HG03460 (cell line): Measurements from ENCODE around the gene NOCT.
"Not testable (repeated sequence)": the region's sequence is repeated elsewhere in the genome, so short reads cannot be mapped to it uniquely, and the experiment has no call there.

Experiments
- ATAC-seq: cut with Tn5 transposase; IDR thresholded peaks from one replicate; pipeline ENCODE4 v1.9.1; 2021; ENCODE audit not compliant: unreplicated experiment

Gene NOCT

DNA sequence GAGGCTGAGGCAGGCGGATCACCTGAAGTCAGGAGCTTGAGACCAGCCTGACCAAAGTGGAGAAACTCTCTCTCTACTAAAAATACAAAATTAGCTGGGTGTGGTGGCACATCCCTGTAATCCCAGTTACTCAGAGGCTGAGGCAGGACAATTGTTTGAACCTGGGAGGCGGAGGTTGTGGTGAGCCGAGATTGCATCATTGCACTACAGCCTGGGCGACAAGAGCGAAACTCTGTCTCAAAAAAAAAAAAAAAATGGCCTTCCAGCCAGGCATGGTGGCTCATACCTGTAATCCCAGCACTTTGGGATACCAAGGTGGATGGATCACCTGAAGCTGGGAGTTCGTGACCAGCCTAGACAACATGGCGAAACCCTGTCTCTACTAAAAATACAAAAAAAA, 7.3 kb upstream of the NOCT start:
- ATAC-seq = not testable (repeated sequence)

DNA sequence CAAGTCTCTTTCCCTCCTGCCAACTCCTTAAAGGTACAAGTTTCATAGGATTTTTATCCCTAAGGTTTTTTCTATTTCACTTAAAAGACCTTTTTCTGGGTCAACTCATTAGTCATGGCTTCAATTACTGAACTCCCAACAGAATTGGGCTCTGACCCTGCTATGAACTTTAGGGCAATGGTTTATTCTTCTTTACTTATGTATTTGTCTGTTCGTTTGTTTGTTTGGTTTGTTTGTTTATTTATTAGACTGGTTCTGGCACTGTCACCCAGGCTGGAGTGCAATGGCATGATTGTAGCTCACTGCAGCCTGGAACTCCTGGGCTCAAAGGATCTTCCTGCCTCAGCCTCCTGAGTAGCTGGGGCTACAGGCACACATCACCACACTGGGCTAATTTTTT, 5.9 kb upstream of the NOCT start:
- no peak for ATAC-seq

DNA sequence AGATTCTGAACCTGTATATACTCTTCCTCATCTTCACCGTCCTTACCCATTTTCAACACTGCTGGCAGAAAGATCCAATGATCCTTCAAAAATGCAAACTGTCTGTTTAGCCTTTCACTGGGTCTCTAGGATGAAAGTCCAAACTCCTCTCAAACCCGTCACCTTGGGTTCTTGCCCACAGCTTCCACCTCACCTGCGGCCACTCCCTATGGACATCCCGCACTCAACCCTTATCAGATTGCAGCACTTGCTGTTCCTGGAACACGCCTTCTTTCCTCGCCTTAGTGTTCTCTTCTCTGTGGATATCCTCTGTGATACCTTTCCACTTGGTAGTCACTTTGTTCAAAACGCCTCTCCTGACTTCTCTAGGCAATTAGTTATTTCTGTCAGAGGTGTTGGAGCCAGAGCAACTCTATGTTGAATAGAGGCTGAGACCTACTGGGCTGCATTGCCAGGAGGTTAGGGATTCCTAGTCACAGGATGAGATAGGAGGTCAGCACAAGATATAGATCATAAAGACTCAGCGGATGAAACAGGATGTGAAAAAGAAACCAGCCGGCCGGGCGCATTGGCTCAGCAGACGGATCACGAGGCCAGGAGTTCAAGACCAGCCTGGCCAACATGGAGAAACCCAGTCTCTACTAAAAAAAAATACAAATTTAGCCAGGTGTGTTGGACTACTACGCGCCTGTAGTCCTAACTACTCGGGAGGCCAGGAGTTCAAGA, 4.2 kb upstream of the NOCT start:
- ATAC-seq = no peak

DNA sequence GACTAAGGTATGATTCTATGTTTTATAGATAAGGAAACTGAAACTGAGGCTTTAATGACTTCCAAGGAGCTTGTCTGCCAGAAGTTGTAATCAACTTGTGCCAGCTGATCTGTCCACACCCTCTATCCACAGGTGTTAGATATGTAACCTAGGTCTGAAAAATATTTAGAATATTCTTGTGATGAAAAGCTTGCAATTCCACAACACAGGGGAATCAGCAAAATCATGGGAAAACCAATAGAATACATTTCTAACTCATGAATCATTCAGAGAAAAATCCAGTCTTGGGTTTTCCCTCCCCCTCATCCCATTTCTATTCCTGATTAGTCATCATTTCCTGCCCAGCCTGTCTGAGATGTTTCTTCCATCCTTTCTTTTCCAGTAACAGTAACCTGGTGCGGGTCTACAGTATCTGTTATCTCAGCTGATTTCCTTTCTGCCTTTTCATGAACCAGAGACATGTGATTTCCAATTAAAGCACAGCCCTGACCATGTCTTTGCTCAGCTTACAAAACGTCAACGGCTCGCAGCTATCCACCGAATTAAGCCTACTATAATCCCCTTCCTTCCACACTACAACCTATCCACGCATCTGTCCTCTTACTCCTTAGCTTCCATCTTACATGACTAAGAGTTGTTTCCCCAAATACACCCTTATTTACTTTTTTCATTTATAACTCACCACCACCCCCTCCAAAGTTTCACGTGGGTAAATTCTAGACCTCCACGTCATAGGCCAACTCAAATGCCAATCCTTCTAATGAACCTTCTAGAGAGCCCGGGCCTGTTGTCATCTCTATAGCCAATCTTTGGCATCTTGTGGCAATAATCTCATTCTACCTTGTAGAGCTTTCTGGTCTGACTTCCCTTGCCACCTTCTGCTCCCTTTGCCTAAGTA, 961 bp upstream of the NOCT start:
- peak; percentile 1 for ATAC-seq

DNA sequence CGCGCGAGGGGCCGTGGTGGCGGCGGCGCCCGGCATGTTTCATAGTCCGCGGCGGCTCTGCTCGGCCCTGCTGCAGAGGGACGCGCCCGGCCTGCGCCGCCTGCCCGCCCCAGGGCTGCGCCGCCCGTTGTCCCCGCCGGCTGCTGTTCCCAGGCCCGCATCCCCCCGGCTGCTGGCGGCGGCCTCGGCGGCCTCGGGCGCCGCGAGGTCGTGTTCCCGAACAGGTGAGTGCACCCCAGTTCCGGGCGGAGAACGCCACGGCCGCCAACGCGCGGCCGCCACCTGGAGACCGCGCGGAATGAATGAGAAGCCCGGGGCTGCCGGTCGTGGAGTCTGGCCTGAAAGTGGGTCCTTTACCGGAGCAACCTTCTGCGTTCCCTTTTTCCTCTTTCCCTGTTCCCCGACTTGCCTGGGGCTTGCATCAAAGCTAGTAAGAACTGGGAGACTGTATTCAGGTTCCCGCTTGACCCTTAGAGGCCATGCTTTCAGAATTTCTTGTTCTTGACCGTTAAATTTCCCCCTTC, 429 bp downstream of the NOCT start:
- peak; percentile 32 for ATAC-seq

DNA sequence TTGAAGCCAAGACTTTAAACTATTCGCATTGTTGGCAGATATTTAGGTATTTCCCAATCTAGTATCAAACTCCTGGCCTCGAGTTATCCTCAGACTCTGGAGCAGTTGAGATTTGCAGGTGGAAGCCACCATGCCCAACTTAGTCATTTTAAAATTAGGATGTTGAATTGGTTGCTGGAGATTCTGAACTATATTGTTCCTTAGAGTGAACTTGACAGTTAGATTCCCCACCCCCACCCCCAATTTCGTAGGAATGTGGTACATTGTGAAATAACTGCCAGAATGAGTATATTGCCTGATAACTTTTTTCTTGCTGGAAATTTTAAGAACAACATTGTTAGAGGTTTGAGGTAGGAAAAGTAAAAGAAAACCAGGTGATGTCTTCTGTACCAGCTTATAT, 2.3 kb downstream of the NOCT start:
- ATAC-seq = no peak

DNA sequence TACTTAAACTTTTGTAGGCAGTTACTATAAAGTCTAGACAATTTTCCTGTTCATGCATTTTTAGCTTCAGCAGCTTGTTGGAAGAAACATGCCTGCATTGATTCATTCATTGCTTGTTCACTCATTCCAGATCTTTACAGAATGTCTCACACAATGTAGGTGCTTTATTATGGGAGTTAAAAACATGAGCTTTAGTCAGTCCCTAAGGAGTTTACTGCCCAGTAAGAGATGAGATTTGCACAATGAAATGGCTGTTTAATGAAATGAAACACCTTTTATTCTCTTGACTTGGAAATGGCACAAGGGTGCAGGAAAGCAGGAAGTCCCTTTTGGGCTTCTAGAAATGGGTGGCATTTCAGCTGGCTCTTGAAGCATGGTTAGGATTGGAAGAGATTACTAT, 2.9 kb downstream of the NOCT start:
- ATAC-seq = no peak

- ATAC-seq = no peak
These were observed 3.6 kb downstream of the NOCT start for GRCh38 chr4:139018971-139019758.

DNA sequence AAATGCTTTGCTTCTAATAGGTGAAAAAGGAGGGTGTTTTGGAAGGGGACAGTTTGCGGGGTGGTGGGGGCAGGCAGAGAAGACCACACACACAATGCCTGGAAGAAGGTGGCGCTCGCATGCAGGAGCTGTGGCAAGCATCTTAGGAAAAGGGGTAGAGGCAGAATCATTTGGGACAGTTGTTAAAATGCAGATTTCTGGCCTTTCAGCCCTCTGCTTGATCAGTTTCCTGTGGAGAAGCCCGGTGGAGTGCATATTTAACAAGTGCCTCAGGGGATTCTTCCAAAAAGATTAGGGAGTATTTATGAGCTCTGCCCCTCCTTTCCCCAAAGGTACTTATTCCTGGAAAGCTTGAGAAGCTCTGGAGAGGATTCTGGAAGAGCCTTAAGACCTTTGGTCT, 4.8 kb downstream of the NOCT start:
- no peak for ATAC-seq

DNA sequence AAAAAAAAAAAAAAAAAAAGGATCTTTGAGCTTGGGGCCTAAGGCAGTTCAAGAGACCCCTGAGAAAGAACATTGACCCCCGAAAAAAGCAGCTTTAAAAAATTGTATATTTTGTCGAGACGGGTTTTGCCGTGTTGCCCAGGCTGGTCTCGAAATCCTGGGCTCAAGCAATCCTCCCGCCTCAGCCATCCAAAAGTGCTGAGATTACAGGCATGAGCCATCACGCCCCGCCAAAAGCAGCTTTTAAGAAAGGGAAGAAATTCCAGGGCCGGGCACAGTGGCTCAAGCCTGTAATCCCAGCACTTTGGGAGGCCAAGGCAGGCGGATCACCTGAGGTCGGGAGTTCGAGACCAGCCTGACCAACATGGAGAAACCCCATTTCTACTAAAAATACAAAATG, 5.5 kb downstream of the NOCT start:
- not testable (repeated sequence) for ATAC-seq

DNA sequence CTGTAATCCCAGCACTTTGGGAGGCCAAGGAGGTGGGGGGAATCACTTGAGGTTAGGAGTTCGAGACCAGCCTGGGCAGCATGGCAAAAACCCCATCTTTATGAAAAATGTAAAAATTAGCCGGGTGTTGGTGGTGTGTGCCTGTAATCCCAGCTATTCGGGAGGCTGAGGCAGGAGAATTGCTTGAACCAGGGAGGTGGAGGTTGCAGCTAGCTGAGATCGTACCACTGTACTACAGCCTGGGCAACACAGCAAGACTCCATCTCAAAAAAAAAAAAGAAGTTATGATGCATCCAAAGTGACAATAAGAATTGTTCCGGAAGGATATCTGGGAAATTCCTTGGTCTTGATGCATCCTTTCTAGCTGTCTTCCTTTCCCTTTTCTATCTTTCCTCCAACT, 7.3 kb downstream of the NOCT start:
- ATAC-seq = no peak

DNA sequence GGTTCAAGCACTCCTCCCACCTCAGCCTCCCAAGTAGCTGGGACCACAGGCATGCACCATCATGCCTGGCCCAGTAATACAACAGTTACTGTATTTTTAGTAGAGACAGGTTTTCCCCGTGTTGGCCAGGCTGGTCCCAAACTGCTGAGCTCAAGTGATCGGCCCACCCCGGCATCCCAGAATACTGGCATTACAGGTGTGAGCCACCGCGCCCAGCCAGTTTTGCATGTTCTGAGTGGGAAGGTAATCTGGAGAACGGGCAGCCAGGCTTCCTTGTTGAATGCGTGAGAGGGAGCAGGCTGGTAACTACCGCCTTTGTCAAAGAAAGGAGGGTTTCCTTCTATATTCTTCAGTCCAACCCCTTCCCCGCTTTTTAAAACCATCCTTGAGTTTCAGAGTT, 9.1 kb downstream of the NOCT start:
- no peak for ATAC-seq

GRCh38 chr4:139025841-139026240, 10.3 kb downstream of the NOCT start:
- ATAC-seq = no peak

GRCh38 chr4:139027776-139028175, 12.2 kb downstream of the NOCT start:
- ATAC-seq = no peak

DNA sequence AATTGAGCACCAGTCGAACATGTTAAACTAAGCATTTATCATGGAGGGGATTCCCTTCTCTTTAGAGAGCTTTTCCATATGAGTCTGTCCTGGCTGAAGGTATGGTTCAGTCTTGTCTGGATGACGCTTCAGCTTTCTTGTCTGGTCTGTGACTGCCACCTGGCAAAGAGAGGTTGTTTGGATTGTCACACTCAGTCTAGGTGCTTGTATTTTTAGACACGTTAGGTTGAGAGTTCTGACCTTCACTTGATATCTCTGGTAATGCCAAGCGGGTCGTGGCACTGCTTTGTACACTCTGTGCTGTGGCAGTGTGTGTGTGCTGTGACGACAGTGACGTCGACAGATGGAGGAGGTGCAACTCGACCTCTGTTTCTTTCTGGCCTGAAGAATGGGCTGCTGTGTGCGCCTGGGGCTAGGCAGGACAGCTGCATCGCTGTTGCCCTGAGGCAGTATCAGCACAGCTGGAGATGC, 12.6 kb downstream of the NOCT start:
- ATAC-seq = no peak

GRCh38 chr4:139029866-139030363, 14.3 kb downstream of the NOCT start:
- not testable (repeated sequence) for ATAC-seq

GRCh38 chr4:139030614-139031235, 15.1 kb downstream of the NOCT start:
- peak; percentile 74 for ATAC-seq

DNA sequence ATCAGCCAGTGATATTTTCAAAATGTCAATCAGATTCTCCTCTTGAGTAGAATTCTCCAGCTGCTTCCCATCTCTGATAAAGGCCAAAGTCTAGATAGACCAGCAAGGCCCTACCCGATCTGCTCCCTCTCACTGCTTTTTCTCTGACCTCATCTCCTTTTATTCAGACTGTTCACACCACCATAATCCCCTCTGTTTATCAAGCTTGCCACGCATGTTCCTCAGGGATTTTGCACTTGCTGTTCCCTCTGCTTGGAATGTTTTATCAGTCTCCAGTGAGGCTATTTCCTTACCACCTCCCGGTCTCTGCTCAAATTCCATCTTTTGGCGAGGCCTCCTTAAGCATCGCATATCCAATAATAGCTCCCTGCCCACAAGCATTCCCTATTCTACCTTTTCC, 20.1 kb downstream of the NOCT start:
- no peak for ATAC-seq

DNA sequence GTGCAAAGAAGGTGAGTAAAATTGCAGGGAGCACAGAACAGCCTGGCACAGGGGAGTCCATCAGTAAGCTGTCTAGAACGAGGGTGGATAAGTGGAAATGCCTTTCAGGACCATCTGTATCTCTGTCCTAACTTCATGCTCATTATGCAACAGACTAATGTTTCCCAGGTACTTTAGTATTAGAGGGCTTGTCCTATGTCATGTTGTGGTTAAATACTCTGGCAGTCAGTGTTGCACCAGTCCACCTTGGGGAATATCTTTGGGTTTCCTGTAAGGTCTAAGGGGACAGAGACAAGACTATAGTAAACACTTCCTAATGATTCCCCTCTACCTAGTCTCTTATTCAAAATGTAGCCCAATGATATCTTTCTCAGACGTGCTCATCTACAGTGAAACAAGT, 21.3 kb downstream of the NOCT start:
- ATAC-seq = no peak

- no peak for ATAC-seq
These were observed 23.4 kb downstream of the NOCT start for GRCh38 chr4:139038874-139039443.
